ENCODE measurements around the gene RELCH. TPM values are rescaled to one million over a fixed set of nuclear protein-coding genes. Genes with fewer than 3 reads are reported as not detected.

Gene RELCH
- total and polyA plus RNA-seq, 2 of the 13 experiments (the other 11 are each of a cell fraction or from before 2014, with no cell fraction given), result 5.6 to 31.7 TPM

DNA sequence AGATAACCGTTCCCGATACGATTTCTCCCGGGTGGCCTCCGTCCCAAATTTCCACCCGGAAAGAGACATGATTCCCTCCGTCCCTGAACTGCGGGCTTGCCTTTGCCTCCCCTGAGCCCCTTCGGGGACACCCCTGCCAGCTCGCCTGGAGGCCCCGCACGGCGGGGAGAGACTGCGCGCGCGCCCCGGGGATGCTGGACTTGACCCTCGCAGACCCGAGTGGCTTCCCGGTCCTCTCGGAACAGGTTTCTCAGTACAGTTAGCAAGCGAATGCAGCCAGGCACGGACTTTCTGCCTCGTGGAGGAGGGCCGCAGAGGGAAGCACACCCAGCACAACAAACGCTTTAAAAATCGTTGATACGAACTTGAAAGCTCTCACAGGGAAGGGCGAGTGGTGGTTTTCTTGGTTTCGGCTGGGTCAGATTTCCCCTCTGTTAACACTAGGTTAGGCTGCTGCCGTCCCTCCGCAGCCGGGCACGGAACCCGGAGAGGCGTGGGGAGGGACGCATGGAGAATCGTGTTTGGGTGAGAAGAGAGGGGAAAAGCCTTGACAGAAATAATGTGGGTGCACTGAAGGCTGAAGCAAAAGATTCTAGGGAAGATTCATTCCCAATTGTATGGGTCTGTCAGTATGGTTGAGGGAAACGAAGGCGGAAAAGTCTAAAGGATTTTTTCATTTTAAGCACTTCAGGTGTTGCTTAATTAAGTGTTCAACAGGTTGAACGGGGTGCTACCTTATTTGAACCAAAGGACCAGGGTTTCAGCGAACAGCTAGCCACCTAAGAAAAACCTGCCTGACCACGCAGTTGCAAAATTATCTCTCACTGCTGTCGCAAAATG is 139.0 kb downstream of the RELCH start:
- CTCF ChIA-PET (ENCODE audit: low intra/inter-chr PET ratio, low total read pairs), result interaction anchor here (1.0 to 1.4 kb wide), 3 partner anchors 74 to 258 kb away, joined by 3 to 5 read pairs (median 4); no protein-coding TSS in a partner anchor
- peak overlapping the region; percentile 52 for H3K9ac ChIP-seq (ENCODE audit: insufficient read depth, low read depth, low read length)
- H3K4me3 ChIP-seq (replicated peaks in 1 of 3; ENCODE audit: insufficient read depth in 1 of 3, low read depth in 2 of 3, low read length in 3 of 3), result peak overlapping the region; percentile 67 to 90 (median 79)
- H3K27ac ChIP-seq (ENCODE audit: extremely low read length, insufficient read depth, low read length), result no peak overlapping the region
- intact Hi-C loops (cut with micrococcal nuclease; ENCODE audit: unreplicated experiment) (loop anchor here (1.0 to 2.0 kb wide), 2 partner anchors 75 to 258 kb away; no protein-coding TSS in a partner anchor), in situ Hi-C loops (cut with HindIII; ENCODE audit: extremely low pct_ligation_motif_present, low pct_unique_long_range_greater_than_20kb) (loop anchor here (10.0 kb wide), 1 partner anchor 69 kb away; no protein-coding TSS in a partner anchor)
- ATAC-seq, result peak; percentile 35
- FAIRE-seq, result peak; percentile 34
- H3K4me2 ChIP-seq (ENCODE audit: low read depth, low read length), result peak overlapping the region; percentile 79
- 5% methylated on average over 26 of the region's 45 CpGs for WGBS (ENCODE audit: low lambda C conversion rate)
- no peak for DNase-seq (ENCODE audit: low spot score)
- H4K20me1 ChIP-seq (ENCODE audit: insufficient read depth, low read length), result no peaks in the 10 kb centered on the region
- TSS peak; percentile 58 for BruUV-seq (replicated peaks)
- H3K36me3 ChIP-seq (replicated peaks in 1 of 2; ENCODE audit: control insufficient read depth in 1 of 2, insufficient read depth in 2 of 2, low read length in 2 of 2), result no peaks in the 10 kb centered on the region
- peak overlapping the region; percentile 7 for H2AFZ ChIP-seq (ENCODE audit: low read length)
- H3K79me2 ChIP-seq (ENCODE audit: insufficient read depth, low read length), result peaks cover 14% of the 10 kb centered on the region
- H3K27me3 ChIP-seq (ENCODE audit: control insufficient read depth in 1 of 2, insufficient read depth in 2 of 2, low read length in 2 of 2), result peaks cover 0 to 7% of the 10 kb centered on the region in 2 experiments; a peak in 2 of 5 replicates
- H3K9me3 ChIP-seq (ENCODE audit: low read length), result no peaks in the 10 kb centered on the region
- H3K4me1 ChIP-seq (ENCODE audit: insufficient read depth, low read length), result peaks cover 64% of the 10 kb centered on the region
- POLR2A ChIA-PET, result interaction anchor here (1.0 kb wide), 1 partner anchor 100 kb away, joined by 3 read pairs; no protein-coding TSS in a partner anchor
- TF ChIP-seq ZNF550 (CRISPR knock-in tag; IDR thresholded peaks at IDR 0.05; ENCODE audit: borderline replicate concordance), result no peak
- TF ChIP-seq, protein P1, sequence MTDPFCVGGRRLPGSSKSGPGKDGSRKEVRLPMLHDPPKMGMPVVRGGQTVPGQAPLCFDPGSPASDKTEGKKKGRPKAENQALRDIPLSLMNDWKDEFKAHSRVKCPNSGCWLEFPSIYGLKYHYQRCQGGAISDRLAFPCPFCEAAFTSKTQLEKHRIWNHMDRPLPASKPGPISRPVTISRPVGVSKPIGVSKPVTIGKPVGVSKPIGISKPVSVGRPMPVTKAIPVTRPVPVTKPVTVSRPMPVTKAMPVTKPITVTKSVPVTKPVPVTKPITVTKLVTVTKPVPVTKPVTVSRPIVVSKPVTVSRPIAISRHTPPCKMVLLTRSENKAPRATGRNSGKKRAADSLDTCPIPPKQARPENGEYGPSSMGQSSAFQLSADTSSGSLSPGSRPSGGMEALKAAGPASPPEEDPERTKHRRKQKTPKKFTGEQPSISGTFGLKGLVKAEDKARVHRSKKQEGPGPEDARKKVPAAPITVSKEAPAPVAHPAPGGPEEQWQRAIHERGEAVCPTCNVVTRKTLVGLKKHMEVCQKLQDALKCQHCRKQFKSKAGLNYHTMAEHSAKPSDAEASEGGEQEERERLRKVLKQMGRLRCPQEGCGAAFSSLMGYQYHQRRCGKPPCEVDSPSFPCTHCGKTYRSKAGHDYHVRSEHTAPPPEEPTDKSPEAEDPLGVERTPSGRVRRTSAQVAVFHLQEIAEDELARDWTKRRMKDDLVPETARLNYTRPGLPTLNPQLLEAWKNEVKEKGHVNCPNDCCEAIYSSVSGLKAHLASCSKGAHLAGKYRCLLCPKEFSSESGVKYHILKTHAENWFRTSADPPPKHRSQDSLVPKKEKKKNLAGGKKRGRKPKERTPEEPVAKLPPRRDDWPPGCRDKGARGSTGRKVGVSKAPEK (CRISPR knock-in tag; IDR thresholded peaks at IDR 0.05; ENCODE audit: borderline replicate concordance), result peak; percentile 78; the same call in 1 of the 2 replicates
- TF ChIP-seq NFKB2 (CRISPR knock-in tag; IDR thresholded peaks at IDR 0.05; ENCODE audit: borderline replicate concordance), result peak; percentile 65; the same call in 1 of the 2 replicates
- TF ChIP-seq, protein P2, sequence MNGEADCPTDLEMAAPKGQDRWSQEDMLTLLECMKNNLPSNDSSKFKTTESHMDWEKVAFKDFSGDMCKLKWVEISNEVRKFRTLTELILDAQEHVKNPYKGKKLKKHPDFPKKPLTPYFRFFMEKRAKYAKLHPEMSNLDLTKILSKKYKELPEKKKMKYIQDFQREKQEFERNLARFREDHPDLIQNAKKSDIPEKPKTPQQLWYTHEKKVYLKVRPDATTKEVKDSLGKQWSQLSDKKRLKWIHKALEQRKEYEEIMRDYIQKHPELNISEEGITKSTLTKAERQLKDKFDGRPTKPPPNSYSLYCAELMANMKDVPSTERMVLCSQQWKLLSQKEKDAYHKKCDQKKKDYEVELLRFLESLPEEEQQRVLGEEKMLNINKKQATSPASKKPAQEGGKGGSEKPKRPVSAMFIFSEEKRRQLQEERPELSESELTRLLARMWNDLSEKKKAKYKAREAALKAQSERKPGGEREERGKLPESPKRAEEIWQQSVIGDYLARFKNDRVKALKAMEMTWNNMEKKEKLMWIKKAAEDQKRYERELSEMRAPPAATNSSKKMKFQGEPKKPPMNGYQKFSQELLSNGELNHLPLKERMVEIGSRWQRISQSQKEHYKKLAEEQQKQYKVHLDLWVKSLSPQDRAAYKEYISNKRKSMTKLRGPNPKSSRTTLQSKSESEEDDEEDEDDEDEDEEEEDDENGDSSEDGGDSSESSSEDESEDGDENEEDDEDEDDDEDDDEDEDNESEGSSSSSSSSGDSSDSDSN (CRISPR knock-in tag; IDR thresholded peaks at IDR 0.05), result peak; percentile 66; the same call in 1 of the 2 replicates
- peak; percentile 49; the same call in 1 of the 2 replicates for TF ChIP-seq ZSCAN31 (CRISPR knock-in tag; IDR thresholded peaks at IDR 0.05; ENCODE audit: low read depth)
- TF ChIP-seq GABPB1 (CRISPR knock-in tag; IDR thresholded peaks at IDR 0.05), result peak; percentile 31; the same call in 1 of the 2 replicates
- TF ChIP-seq KDM5B (CRISPR knock-in tag; IDR thresholded peaks at IDR 0.05; ENCODE audit: borderline replicate concordance), result peak; percentile 51; the same call in 1 of the 2 replicates
- TF ChIP-seq, protein P3, sequence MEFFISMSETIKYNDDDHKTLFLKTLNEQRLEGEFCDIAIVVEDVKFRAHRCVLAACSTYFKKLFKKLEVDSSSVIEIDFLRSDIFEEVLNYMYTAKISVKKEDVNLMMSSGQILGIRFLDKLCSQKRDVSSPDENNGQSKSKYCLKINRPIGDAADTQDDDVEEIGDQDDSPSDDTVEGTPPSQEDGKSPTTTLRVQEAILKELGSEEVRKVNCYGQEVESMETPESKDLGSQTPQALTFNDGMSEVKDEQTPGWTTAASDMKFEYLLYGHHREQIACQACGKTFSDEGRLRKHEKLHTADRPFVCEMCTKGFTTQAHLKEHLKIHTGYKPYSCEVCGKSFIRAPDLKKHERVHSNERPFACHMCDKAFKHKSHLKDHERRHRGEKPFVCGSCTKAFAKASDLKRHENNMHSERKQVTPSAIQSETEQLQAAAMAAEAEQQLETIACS (CRISPR knock-in tag; IDR thresholded peaks at IDR 0.05), result peak; percentile 25; the same call in 1 of the 2 replicates
- 0 out of 2 replicates have a peak, but pooled peaks have one; percentile 27 for TF ChIP-seq ZNF605 (CRISPR knock-in tag; IDR thresholded peaks at IDR 0.05)
- TF ChIP-seq BCL6 (CRISPR knock-in tag; IDR thresholded peaks at IDR 0.05), result no peak
- TF ChIP-seq SNAPC2 (CRISPR knock-in tag; IDR thresholded peaks at IDR 0.05), result 0 out of 2 replicates have a peak, but pooled peaks have one; percentile 37
- TF ChIP-seq, protein P4, sequence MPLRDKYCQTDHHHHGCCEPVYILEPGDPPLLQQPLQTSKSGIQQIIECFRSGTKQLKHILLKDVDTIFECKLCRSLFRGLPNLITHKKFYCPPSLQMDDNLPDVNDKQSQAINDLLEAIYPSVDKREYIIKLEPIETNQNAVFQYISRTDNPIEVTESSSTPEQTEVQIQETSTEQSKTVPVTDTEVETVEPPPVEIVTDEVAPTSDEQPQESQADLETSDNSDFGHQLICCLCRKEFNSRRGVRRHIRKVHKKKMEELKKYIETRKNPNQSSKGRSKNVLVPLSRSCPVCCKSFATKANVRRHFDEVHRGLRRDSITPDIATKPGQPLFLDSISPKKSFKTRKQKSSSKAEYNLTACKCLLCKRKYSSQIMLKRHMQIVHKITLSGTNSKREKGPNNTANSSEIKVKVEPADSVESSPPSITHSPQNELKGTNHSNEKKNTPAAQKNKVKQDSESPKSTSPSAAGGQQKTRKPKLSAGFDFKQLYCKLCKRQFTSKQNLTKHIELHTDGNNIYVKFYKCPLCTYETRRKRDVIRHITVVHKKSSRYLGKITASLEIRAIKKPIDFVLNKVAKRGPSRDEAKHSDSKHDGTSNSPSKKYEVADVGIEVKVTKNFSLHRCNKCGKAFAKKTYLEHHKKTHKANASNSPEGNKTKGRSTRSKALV (CRISPR knock-in tag; IDR thresholded peaks at IDR 0.05), result peak; percentile 79
- 0 out of 2 replicates have a peak, but pooled peaks have one; percentile 30 for TF ChIP-seq ARID2 (CRISPR knock-in tag; IDR thresholded peaks at IDR 0.05; ENCODE audit: borderline replicate concordance)
